Transverse colon (tissue), 4 donors: ENCODE measurements around the gene MTURN.

Source experiments
- POLR2A ChIP-seq: fragments of 450-650 bp; IDR thresholded peaks from one replicate; pipeline ENCODE4 v1.6.1; 2016; ENCODE audit warnings: antibody characterized with exemption, mild to moderate bottlenecking, moderate library complexity
- POLR2AphosphoS5 ChIP-seq, 3 donors: sonication (generic); formaldehyde crosslinking; IDR thresholded peaks; one replicate each; pipeline ENCODE4 v1.6.1; 2016; ENCODE audit warnings: antibody characterized with exemption in 3 of 3
- TF ChIP-seq, protein P1 (sequence below), 5 experiments: fragments of 200-600 bp in 3 of 5; fragments of 450-650 bp in 2 of 5; sonication (generic) in 3 of 5; IDR thresholded peaks; 1 replicate in 2 of 5; 2 replicates in 3 of 5; pipeline ENCODE4 v1.5.1; 2016 to 2017; ENCODE audit warnings: antibody characterized with exemption in 5 of 5, inconsistent platforms in 3 of 5, mild to moderate bottlenecking in 2 of 5, moderate library complexity in 1 of 5

DNA sequence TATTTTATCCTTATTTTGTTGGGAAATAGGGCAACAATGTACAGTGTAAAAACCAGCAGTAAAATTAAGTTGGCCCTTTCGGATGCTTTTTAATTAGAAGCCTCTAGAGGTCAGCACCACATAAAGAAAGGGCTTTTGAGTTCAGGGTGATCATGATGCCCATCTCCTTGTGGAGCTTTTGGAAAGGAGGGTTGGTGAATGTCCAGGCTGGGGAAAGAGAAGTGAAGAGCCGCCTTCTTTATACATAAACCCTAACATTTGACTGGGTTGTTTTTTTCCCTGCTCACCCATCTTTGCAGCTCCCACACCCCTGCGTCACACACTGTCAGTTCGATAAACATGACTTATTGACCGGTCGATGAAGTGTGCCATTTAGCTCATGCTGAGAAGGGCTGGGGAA is 29.8 kb downstream of the MTURN start:
- TF ChIP-seq, protein P1, sequence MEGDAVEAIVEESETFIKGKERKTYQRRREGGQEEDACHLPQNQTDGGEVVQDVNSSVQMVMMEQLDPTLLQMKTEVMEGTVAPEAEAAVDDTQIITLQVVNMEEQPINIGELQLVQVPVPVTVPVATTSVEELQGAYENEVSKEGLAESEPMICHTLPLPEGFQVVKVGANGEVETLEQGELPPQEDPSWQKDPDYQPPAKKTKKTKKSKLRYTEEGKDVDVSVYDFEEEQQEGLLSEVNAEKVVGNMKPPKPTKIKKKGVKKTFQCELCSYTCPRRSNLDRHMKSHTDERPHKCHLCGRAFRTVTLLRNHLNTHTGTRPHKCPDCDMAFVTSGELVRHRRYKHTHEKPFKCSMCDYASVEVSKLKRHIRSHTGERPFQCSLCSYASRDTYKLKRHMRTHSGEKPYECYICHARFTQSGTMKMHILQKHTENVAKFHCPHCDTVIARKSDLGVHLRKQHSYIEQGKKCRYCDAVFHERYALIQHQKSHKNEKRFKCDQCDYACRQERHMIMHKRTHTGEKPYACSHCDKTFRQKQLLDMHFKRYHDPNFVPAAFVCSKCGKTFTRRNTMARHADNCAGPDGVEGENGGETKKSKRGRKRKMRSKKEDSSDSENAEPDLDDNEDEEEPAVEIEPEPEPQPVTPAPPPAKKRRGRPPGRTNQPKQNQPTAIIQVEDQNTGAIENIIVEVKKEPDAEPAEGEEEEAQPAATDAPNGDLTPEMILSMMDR (IDR thresholded peaks at IDR 0.05) = peak; percentile 42 to 59 (median 52)
- TF ChIP-seq POLR2A = no peak
- no peak for TF ChIP-seq POLR2AphosphoS5 (IDR thresholded peaks at IDR 0.05)
